H1 (cell line): ENCODE results near the gene MRAP. TPM values are rescaled to one million over a fixed set of nuclear protein-coding genes. Genes with fewer than 3 reads are reported as not detected.

ENCODE experiments used
- CTCF ChIA-PET: fragments of 300-600 bp; sonication (Branson Sonifier 250); formaldehyde crosslinking; loops from one replicate; lab custom pipeline; 2021; ENCODE audit not compliant: partially characterized antibody; lab: Charles Lee
- POLR2A ChIA-PET: fragments of 300-600 bp; sonication (Branson Sonifier 250); formaldehyde crosslinking; loops from one replicate; lab custom pipeline; 2021; ENCODE audit warnings: inconsistent platforms; ENCODE audit not compliant: partially characterized antibody; lab: Charles Lee
- DNase-seq, 2 experiments: peaks; one replicate each; pipeline versions ENCODE4 v3.0.0 to v3.0.0-alpha.2; 2010 to 2022; ENCODE audit warnings: low spot score in 2 of 2, low read depth in 1 of 2, mixed read lengths in 1 of 2
- FAIRE-seq: peaks from 2 replicates; lab custom pipeline; 2011; peaks lifted over from hg19 to GRCh38; lab: Jason Lieb, UNC
- H2AFZ ChIP-seq: 2 replicates; pipeline ENCODE4 v1.8.1; 2012; ENCODE audit warnings: low read length, inconsistent platforms
- H2AK5ac ChIP-seq: 2 replicates; pipeline ENCODE4 v1.6.1; 2013; ENCODE audit warnings: low read depth, low read length
- H2BK120ac ChIP-seq: replicated peaks from 2 replicates; pipeline ENCODE3; 2013; ENCODE audit warnings: low read depth, low read length, inconsistent platforms
- H2BK12ac ChIP-seq: 2 replicates; pipeline ENCODE4 v1.6.1; 2013; ENCODE audit warnings: low read depth, low read length
- H2BK15ac ChIP-seq: 2 replicates; pipeline ENCODE4 v1.6.1; 2013; ENCODE audit warnings: low read length
- H2BK20ac ChIP-seq: 2 replicates; pipeline ENCODE4 v1.6.1; 2013; ENCODE audit warnings: low read length
- H2BK5ac ChIP-seq: 2 replicates; pipeline ENCODE4 v1.6.1; 2013; ENCODE audit warnings: low read depth, low read length
- H3K14ac ChIP-seq: 2 replicates; pipeline ENCODE4 v1.6.1; 2013; ENCODE audit warnings: inconsistent platforms; ENCODE audit not compliant: insufficient read length
- H3K18ac ChIP-seq: 2 replicates; pipeline ENCODE4 v1.6.1; 2013; ENCODE audit warnings: low read length; ENCODE audit errors: extremely low read depth
- H3K23ac ChIP-seq: 2 replicates; pipeline ENCODE4 v1.6.1; 2013; ENCODE audit warnings: inconsistent platforms; ENCODE audit not compliant: insufficient read length
- H3K23me2 ChIP-seq: 2 replicates; pipeline ENCODE4 v1.6.1; 2013; ENCODE audit warnings: low read depth, low read length
- H3K27ac ChIP-seq: 2 replicates; pipeline ENCODE4 v1.6.1; 2011; ENCODE audit warnings: low read depth, low read length, inconsistent platforms
- H3K27me3 ChIP-seq, 4 experiments: replicated peaks in 1 of 4; 1 replicate in 1 of 4; 2 replicates in 3 of 4; pipeline versions ENCODE4 v1.6.1 to v1.8.1; 2011 to 2013; ENCODE audit warnings: low read length in 3 of 4, mild to moderate bottlenecking in 3 of 4, inconsistent platforms in 2 of 4, mixed read lengths in 2 of 4, moderate library complexity in 1 of 4; ENCODE audit not compliant: control insufficient read depth in 3 of 4, insufficient read depth in 3 of 4; ENCODE audit errors: extremely low read depth in 1 of 4
- H3K36me3 ChIP-seq, 4 experiments: 2 replicates each; pipeline versions ENCODE4 v1.6.1 to v1.8.1; 2011 to 2013; ENCODE audit warnings: mild to moderate bottlenecking in 4 of 4, low read length in 3 of 4, moderate library complexity in 2 of 4, control low read depth in 1 of 4, inconsistent platforms in 1 of 4; ENCODE audit not compliant: insufficient read depth in 4 of 4, control insufficient read depth in 2 of 4
- H3K4ac ChIP-seq: replicated peaks from 2 replicates; pipeline ENCODE3; 2013; ENCODE audit warnings: low read length, low read depth, mixed read lengths, inconsistent platforms; ENCODE audit not compliant: insufficient read length
- H3K4me1 ChIP-seq, 4 experiments: replicated peaks in 1 of 4; 1 replicate in 1 of 4; 2 replicates in 3 of 4; pipeline versions ENCODE4 v1.6.1 to v1.8.1; 2011 to 2013; ENCODE audit warnings: low read length in 3 of 4, inconsistent platforms in 2 of 4, mixed read lengths in 1 of 4; ENCODE audit not compliant: insufficient read depth in 4 of 4, control insufficient read depth in 3 of 4
- H3K4me2 ChIP-seq, 2 experiments: 2 replicates each; pipeline versions ENCODE4 v1.6.1 to v1.8.1; 2011 to 2013; ENCODE audit warnings: low read depth in 2 of 2, low read length in 2 of 2, control low read depth in 1 of 2, inconsistent platforms in 1 of 2, mild to moderate bottlenecking in 1 of 2; ENCODE audit not compliant: insufficient read depth in 1 of 2
- H3K4me3 ChIP-seq, 4 experiments: fragments of 200-600, 300-600 bp in 1 of 4; sonication (generic), shearing (Covaris generic), sonication (Bioruptor Twin) in 1 of 4; 2 replicates each; pipeline versions ENCODE4 v1.5.1 to v1.8.1; 2011 to 2016; ENCODE audit warnings: low read length in 4 of 4, low read depth in 3 of 4, control low read depth in 2 of 4, inconsistent platforms in 2 of 4, mild to moderate bottlenecking in 2 of 4, mixed read lengths in 1 of 4, moderate library complexity in 1 of 4; ENCODE audit not compliant: insufficient read depth in 2 of 4; ENCODE audit errors: extremely low read depth in 1 of 4
- H3K56ac ChIP-seq: replicated peaks from 2 replicates; pipeline ENCODE3; 2013; ENCODE audit warnings: low read depth, mild to moderate bottlenecking, mixed read lengths, low read length, inconsistent platforms; ENCODE audit not compliant: insufficient read length
- H3K79me1 ChIP-seq: 2 replicates; pipeline ENCODE4 v1.6.1; 2013; ENCODE audit warnings: low read depth, low read length, control low read depth
- H3K79me2 ChIP-seq, 2 experiments: 2 replicates each; pipeline versions ENCODE4 v1.6.1 to v1.8.1; 2012 to 2013; ENCODE audit warnings: low read length in 2 of 2, mild to moderate bottlenecking in 2 of 2, inconsistent platforms in 1 of 2; ENCODE audit not compliant: insufficient read depth in 2 of 2, control insufficient read depth in 1 of 2
- H3K9ac ChIP-seq, 4 experiments: replicated peaks in 1 of 4; 1 replicate in 1 of 4; 2 replicates in 3 of 4; pipeline versions ENCODE4 v1.6.1 to v1.8.1; 2011 to 2013; ENCODE audit warnings: low read depth in 3 of 4, low read length in 3 of 4, control low read depth in 2 of 4, mild to moderate bottlenecking in 2 of 4, moderate library complexity in 2 of 4, inconsistent platforms in 1 of 4; ENCODE audit errors: extremely low read depth in 1 of 4
- H3K9me3 ChIP-seq, 2 experiments: 2 replicates each; pipeline versions ENCODE4 v1.6.1 to v1.8.1; 2012 to 2013; ENCODE audit warnings: mild to moderate bottlenecking in 2 of 2, moderate library complexity in 2 of 2, control low read depth in 1 of 2, inconsistent platforms in 1 of 2, low read depth in 1 of 2, low read length in 1 of 2, mixed read lengths in 1 of 2; ENCODE audit not compliant: insufficient read depth in 2 of 2
- H4K20me1 ChIP-seq, 2 experiments: replicated peaks in 1 of 2; 2 replicates each; pipeline versions ENCODE3 to v1.8.1; 2011 to 2013; ENCODE audit warnings: inconsistent platforms in 2 of 2, low read length in 2 of 2, mild to moderate bottlenecking in 1 of 2; ENCODE audit not compliant: insufficient read depth in 2 of 2, control insufficient read depth in 1 of 2
- H4K5ac ChIP-seq: 2 replicates; pipeline ENCODE4 v1.6.1; 2013; ENCODE audit warnings: low read length, low read depth, mixed read lengths, inconsistent platforms; ENCODE audit not compliant: insufficient read length
- H4K8ac ChIP-seq: 2 replicates; pipeline ENCODE4 v1.8.0; 2013; ENCODE audit warnings: mild to moderate bottlenecking, moderate library complexity, low read length, inconsistent platforms; ENCODE audit not compliant: insufficient read depth; ENCODE audit errors: extremely low read depth
- H4K91ac ChIP-seq: replicated peaks from 2 replicates; pipeline ENCODE3; 2013; ENCODE audit warnings: low read length, mixed read lengths, inconsistent platforms; ENCODE audit not compliant: insufficient read length
- ASH2L ChIP-seq: fragments of 200-600, 300-600 bp; sonication (generic); IDR thresholded peaks from one replicate; pipeline ENCODE4 v1.7.1; 2017; ENCODE audit warnings: low read length
- CHD2 ChIP-seq: IDR thresholded peaks from 2 replicates; pipeline ENCODE4 v1.6.1; 2012; ENCODE audit warnings: low read length, improper control_type of control experiment
- CTBP2 ChIP-seq: IDR thresholded peaks from 2 replicates; pipeline ENCODE4 v1.7.0; 2011; ENCODE audit warnings: borderline replicate concordance, mild to moderate bottlenecking, moderate library complexity, mixed read lengths, low read length; ENCODE audit not compliant: insufficient read depth, insufficient read length
- EGR1 ChIP-seq: IDR thresholded peaks from 2 replicates; pipeline ENCODE4 v1.6.1; 2011; ENCODE audit warnings: low read depth, low read length, borderline replicate concordance
- EP300 ChIP-seq, 2 experiments: IDR thresholded peaks; 1 replicate in 1 of 2; 2 replicates in 1 of 2; pipeline ENCODE4 v1.6.1; 2011 to 2012; ENCODE audit warnings: low read depth in 2 of 2, low read length in 2 of 2, mild to moderate bottlenecking in 2 of 2, borderline replicate concordance in 1 of 2, inconsistent platforms in 1 of 2, moderate library complexity in 1 of 2
- EZH2 ChIP-seq: fragments of 200-600 bp; sonication (generic); IDR thresholded peaks from 2 replicates; pipeline ENCODE4 v1.7.1; 2012; ENCODE audit warnings: low read depth, mild to moderate bottlenecking, moderate library complexity, low read length, inconsistent platforms; ENCODE audit not compliant: severe bottlenecking
- FOSL1 ChIP-seq: IDR thresholded peaks from 2 replicates; pipeline ENCODE4 v1.6.1; 2011; ENCODE audit warnings: mild to moderate bottlenecking, low read depth, low read length, moderate library complexity; ENCODE audit not compliant: insufficient read depth
- GTF2F1 ChIP-seq: IDR thresholded peaks from 2 replicates; pipeline ENCODE4 v1.6.1; 2012; ENCODE audit warnings: low read depth, low read length, improper control_type of control experiment, borderline replicate concordance
- JUN ChIP-seq: IDR thresholded peaks from 2 replicates; pipeline ENCODE4 v1.6.1; 2011; ENCODE audit warnings: low read depth, mild to moderate bottlenecking, improper control_type of control experiment, low read length
- KDM1A ChIP-seq: fragments of 200-600, 300-600 bp; sonication (generic); IDR thresholded peaks from 2 replicates; pipeline ENCODE4 v1.7.1; 2016; ENCODE audit warnings: mild to moderate bottlenecking, low read length, borderline replicate concordance
- KDM5A ChIP-seq: fragments of 200-600 bp; IDR thresholded peaks from 2 replicates; pipeline ENCODE4 v1.7.1; 2012; ENCODE audit warnings: mild to moderate bottlenecking, low read length, inconsistent platforms, mixed read lengths
- MAFK ChIP-seq: IDR thresholded peaks from 2 replicates; pipeline ENCODE4 v1.6.1; 2012; ENCODE audit warnings: low read depth, mild to moderate bottlenecking, improper control_type of control experiment, low read length
- RFX5 ChIP-seq: IDR thresholded peaks from 2 replicates; pipeline ENCODE4 v1.6.1; 2011; ENCODE audit warnings: low read depth, low read length, improper control_type of control experiment, borderline replicate concordance
- SIRT6 ChIP-seq: IDR thresholded peaks from one replicate; pipeline ENCODE4 v1.7.1; 2012; ENCODE audit warnings: low read length, inconsistent platforms
- ZNF274 ChIP-seq: IDR thresholded peaks from 2 replicates; pipeline ENCODE4 v1.7.0; 2012; ENCODE audit warnings: low read length, borderline replicate concordance; ENCODE audit errors: extremely low read depth
- WGBS, 2 experiments: shearing (Covaris generic) in 1 of 2; methylation state at CpG; one replicate each; pipeline versions ENCODE4 v1.1.6 to v1.1.7; 2013 to 2015; ENCODE audit warnings: low lambda C conversion rate in 2 of 2, mixed read lengths in 2 of 2, inconsistent platforms in 1 of 2, low coverage in 1 of 2, missing lambda C conversion rate in 1 of 2; ENCODE audit not compliant: insufficient replicate concordance in 2 of 2, insufficient coverage in 1 of 2, insufficient read length in 1 of 2; ENCODE audit errors: extremely low coverage in 1 of 2, missing lambda C conversion rate in 1 of 2; 5-methylcytosine and 5-hydroxymethylcytosine counted together
- polyA plus RNA-seq, 7 experiments: library from polyadenylated mRNA; depleted of rRNA in 3 of 7; stranded (reverse) in 5 of 7; unstranded in 2 of 7; fragments of >200 nt in 5 of 7; fragments of 200-250 nt in 2 of 7; gene quantifications; 1 replicate in 5 of 7; 2 replicates in 1 of 7; 4 replicates in 1 of 7; pipeline versions ENCODE4 v1.2.1 to v1.2.3, GENCODE V29; 2011 to 2013; ENCODE audit warnings: missing spikeins in 2 of 7, mixed read lengths in 2 of 7
- total RNA-seq: library from RNA; stranded (reverse); fragmentation: NEBNext Ultra II Directional; extraction: Animal tissue kit (Norgen Biotek cat#: 25700); gene quantifications from 2 replicates; pipeline ENCODE4 v1.2.1, GENCODE V29; 2021

Gene MRAP
- total and polyA plus RNA-seq, 2 of the 8 experiments (the other 6 are each of a cell fraction or from before 2014, with no cell fraction given): not detected

DNA sequence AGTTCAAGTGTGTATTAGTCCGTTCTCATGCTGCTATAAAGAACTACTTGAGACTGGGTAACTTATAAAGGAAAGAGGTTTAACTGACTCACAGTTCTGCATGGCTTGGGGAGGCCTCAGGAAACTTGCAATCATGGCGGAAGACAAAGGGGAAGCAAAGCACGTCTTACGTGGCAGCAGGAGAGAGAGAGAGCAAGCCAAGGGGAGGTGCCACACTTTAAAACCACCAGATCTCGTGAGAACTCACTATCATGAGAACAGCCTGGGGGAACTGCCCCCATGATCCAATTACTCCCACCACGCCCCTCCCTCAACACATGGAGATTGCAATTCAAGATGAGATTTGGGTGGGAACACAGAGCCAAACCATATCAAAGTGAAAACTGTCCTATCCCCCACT is 15.7 kb upstream of the MRAP start:
- Histone ChIP-seq H2BK20ac (no peak overlapping the region), H3K9me3 (no peaks in the 10 kb centered on the region), H3K14ac (no peak overlapping the region), H4K91ac (no peak overlapping the region), H3K9ac (no peak overlapping the region), H3K79me2 (peaks cover 1 to 3% of the 10 kb centered on the region in 2 experiments; a peak in 3 of 4 replicates), H3K18ac (no peak overlapping the region), H2AK5ac (no peak overlapping the region), H3K4ac (no peak overlapping the region), H3K36me3 (no peaks in the 10 kb centered on the region), H3K4me1 (no peaks in the 10 kb centered on the region; a peak in 1 of 7 replicates), H4K5ac (no peak overlapping the region), H2BK120ac (no peak overlapping the region), H2BK12ac (no peak overlapping the region), H3K27me3 (no peaks in the 10 kb centered on the region), H2BK5ac (no peak overlapping the region), H4K8ac (no peak overlapping the region), H4K20me1 (no peaks in the 10 kb centered on the region), H2BK15ac (no peak overlapping the region), H3K4me2 (no peak overlapping the region), H3K23me2 (no peaks in the 10 kb centered on the region; the same call in none of the 2 replicates), H3K79me1 (no peaks in the 10 kb centered on the region), H2AFZ (no peak overlapping the region), H3K4me3 (no peak overlapping the region), H3K27ac (no peak overlapping the region), H3K56ac (no peak overlapping the region), H3K23ac (no peak overlapping the region)
- ChIA-PET CTCF (no interaction called here), POLR2A (no interaction called here)
- no peak for DNase-seq
- FAIRE-seq: no peak
- WGBS, 2 experiments: 87% methylated on average over 5 of the region's 6 CpGs; no CpG with 5 or more reads in 1 of the 2 experiments
- TF ChIP-seq GTF2F1: no peak
- no peak for TF ChIP-seq EZH2
- no peak for TF ChIP-seq CHD2
- no peak for TF ChIP-seq EP300 (IDR thresholded peaks at IDR 0.05; ENCODE audit: borderline replicate concordance in 1 of 2, low read depth in 2 of 2, low read length in 2 of 2)
- no peak for TF ChIP-seq RFX5
- no peak for TF ChIP-seq FOSL1
- no peak for TF ChIP-seq ASH2L
- no peak for TF ChIP-seq SIRT6
- no peak for TF ChIP-seq MAFK
- TF ChIP-seq KDM1A: no peak
- no peak for TF ChIP-seq ZNF274
- TF ChIP-seq EGR1: no peak
- no peak for TF ChIP-seq CTBP2
- no peak for TF ChIP-seq KDM5A
- TF ChIP-seq JUN: no peak
